A549 (cell line): ENCODE results near the gene LGALS3BP.

ENCODE experiments used
- CBX2 ChIP-seq: fragments of 200-600 bp; sonication (generic); IDR thresholded peaks from 2 replicates; pipeline ENCODE4 v1.6.1; 2016; ENCODE audit warnings: low read depth, mild to moderate bottlenecking, borderline replicate concordance
- CHD2 ChIP-seq: fragments of 150-350 bp; IDR thresholded peaks from 2 replicates; pipeline ENCODE4 v1.6.1; 2014; ENCODE audit warnings: low read length; ENCODE audit not compliant: partially characterized antibody
- EHMT2 ChIP-seq: fragments of 200-600 bp; sonication (generic); IDR thresholded peaks from 2 replicates; pipeline ENCODE4 v1.6.1; 2016; ENCODE audit warnings: antibody characterized with exemption, low read depth, mild to moderate bottlenecking, moderate library complexity
- EP300 ChIP-seq, 2 experiments: fragments of >200 bp; sonication (Bioruptor Twin); formaldehyde crosslinking; IDR thresholded peaks; 2 replicates in 1 of 2; 3 replicates in 1 of 2; pipeline ENCODE4 v1.6.1; 2016 to 2017
- MAZ ChIP-seq: fragments of 150-350 bp; IDR thresholded peaks from 2 replicates; pipeline ENCODE4 v1.6.1; 2014; ENCODE audit warnings: antibody characterized with exemption, low read depth, low read length, borderline replicate concordance
- POLR2AphosphoS2 ChIP-seq: conservative IDR thresholded peaks from 2 replicates; pipeline ENCODE4 v1.6.1; 2012; ENCODE audit warnings: low read length, improper control_type of control experiment, inconsistent platforms
- ZC3H11A ChIP-seq: fragments of 450-650 bp; IDR thresholded peaks from 2 replicates; pipeline ENCODE4 v1.6.1; 2014; ENCODE audit warnings: antibody characterized with exemption, mild to moderate bottlenecking
- TF ChIP-seq, protein P1 (sequence below): fragments of >200 bp; sonication (Bioruptor Twin); formaldehyde crosslinking; IDR thresholded peaks from 3 replicates; pipeline ENCODE4 v1.5.1; 2016
- TF ChIP-seq, protein P2 (sequence below): fragments of 200-600 bp; sonication (generic); IDR thresholded peaks from 2 replicates; pipeline ENCODE4 v1.6.1; 2016; ENCODE audit warnings: antibody characterized with exemption, mild to moderate bottlenecking, moderate library complexity

DNA sequence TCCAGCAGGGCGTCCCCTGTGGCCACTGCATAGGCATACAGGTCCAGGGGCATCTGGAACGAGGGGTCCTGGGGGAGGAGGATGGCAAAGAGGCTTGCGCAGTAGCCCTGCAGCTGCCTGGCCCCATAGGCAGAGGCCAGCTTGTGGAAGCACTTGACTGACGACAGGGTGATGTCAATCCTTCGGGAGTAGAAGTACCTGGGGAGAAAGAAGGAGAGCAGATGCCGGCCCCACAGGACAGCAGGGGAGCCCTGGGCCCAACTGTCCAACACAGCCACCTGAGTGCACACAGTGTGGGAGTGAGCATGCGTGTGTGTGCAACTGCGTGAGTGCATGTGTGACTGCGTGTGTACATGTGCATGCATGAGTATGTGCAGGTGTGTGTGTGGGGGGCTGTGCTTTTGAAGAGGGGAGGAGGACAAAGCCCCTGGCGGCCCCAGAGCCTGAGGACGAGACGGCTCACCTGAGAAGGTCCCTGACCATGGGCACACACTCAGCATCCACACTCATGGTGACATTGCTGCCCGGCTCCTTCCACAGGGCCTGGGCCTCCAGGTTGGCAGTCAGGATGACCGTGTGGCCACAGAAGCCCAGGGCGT lies 7.1 kb downstream of the LGALS3BP start:
- TF ChIP-seq CHD2 = no peak
- TF ChIP-seq, protein P1, sequence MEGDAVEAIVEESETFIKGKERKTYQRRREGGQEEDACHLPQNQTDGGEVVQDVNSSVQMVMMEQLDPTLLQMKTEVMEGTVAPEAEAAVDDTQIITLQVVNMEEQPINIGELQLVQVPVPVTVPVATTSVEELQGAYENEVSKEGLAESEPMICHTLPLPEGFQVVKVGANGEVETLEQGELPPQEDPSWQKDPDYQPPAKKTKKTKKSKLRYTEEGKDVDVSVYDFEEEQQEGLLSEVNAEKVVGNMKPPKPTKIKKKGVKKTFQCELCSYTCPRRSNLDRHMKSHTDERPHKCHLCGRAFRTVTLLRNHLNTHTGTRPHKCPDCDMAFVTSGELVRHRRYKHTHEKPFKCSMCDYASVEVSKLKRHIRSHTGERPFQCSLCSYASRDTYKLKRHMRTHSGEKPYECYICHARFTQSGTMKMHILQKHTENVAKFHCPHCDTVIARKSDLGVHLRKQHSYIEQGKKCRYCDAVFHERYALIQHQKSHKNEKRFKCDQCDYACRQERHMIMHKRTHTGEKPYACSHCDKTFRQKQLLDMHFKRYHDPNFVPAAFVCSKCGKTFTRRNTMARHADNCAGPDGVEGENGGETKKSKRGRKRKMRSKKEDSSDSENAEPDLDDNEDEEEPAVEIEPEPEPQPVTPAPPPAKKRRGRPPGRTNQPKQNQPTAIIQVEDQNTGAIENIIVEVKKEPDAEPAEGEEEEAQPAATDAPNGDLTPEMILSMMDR = no peak
- no peak for TF ChIP-seq EP300 (IDR thresholded peaks at IDR 0.05)
- TF ChIP-seq CBX2 = no peak
- TF ChIP-seq POLR2AphosphoS2 = no peak
- no peak for TF ChIP-seq ZC3H11A
- no peak for TF ChIP-seq EHMT2
- TF ChIP-seq, protein P2, sequence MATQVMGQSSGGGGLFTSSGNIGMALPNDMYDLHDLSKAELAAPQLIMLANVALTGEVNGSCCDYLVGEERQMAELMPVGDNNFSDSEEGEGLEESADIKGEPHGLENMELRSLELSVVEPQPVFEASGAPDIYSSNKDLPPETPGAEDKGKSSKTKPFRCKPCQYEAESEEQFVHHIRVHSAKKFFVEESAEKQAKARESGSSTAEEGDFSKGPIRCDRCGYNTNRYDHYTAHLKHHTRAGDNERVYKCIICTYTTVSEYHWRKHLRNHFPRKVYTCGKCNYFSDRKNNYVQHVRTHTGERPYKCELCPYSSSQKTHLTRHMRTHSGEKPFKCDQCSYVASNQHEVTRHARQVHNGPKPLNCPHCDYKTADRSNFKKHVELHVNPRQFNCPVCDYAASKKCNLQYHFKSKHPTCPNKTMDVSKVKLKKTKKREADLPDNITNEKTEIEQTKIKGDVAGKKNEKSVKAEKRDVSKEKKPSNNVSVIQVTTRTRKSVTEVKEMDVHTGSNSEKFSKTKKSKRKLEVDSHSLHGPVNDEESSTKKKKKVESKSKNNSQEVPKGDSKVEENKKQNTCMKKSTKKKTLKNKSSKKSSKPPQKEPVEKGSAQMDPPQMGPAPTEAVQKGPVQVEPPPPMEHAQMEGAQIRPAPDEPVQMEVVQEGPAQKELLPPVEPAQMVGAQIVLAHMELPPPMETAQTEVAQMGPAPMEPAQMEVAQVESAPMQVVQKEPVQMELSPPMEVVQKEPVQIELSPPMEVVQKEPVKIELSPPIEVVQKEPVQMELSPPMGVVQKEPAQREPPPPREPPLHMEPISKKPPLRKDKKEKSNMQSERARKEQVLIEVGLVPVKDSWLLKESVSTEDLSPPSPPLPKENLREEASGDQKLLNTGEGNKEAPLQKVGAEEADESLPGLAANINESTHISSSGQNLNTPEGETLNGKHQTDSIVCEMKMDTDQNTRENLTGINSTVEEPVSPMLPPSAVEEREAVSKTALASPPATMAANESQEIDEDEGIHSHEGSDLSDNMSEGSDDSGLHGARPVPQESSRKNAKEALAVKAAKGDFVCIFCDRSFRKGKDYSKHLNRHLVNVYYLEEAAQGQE = no peak
- TF ChIP-seq MAZ = no peak
